ENCODE measurements around the gene CACNB1.

GRCh38 chr17:39158623-39159022 is 38.8 kb downstream of the CACNB1 start:
- TF ChIP-seq CTCF (conservative IDR thresholded peaks at IDR 0.05) = no peak
- no peak for TF ChIP-seq ZFX (IDR thresholded peaks at IDR 0.05)
